ENCODE measurements around the gene SIDT2.
"Not testable (repeated sequence)": the region's sequence is repeated elsewhere in the genome, so short reads cannot be mapped to it uniquely, and the experiment has no call there.

The SIDT2 gene

GRCh38 chr11:117202386-117203068 is 24.0 kb downstream of the SIDT2 start:
- no peak for DNase-seq (ENCODE audit: low read depth in 1 of 2, low spot score in 1 of 2)

- DNase-seq (ENCODE audit: low read depth in 1 of 2, low spot score in 1 of 2), result no peak
Observed at GRCh38 chr11:117203069-117203407, 24.5 kb downstream of the SIDT2 start.

GRCh38 chr11:117204283-117205080 is 25.9 kb downstream of the SIDT2 start:
- DNase-seq (ENCODE audit: low read depth in 1 of 2, low spot score in 1 of 2), result no peak

GRCh38 chr11:117205211-117205818 is 26.8 kb downstream of the SIDT2 start:
- DNase-seq (ENCODE audit: low read depth in 1 of 2, low spot score in 1 of 2), result no peak

GRCh38 chr11:117206111-117206510 is 27.6 kb downstream of the SIDT2 start:
- DNase-seq (ENCODE audit: low read depth in 1 of 2, low spot score in 1 of 2), result not testable (repeated sequence)

GRCh38 chr11:117206859-117207258 is 28.3 kb downstream of the SIDT2 start:
- DNase-seq (ENCODE audit: low read depth in 1 of 2, low spot score in 1 of 2), result not testable (repeated sequence)

- DNase-seq (ENCODE audit: low read depth in 1 of 2, low spot score in 1 of 2), result not testable (repeated sequence)
Observed at GRCh38 chr11:117207481-117207880, 28.9 kb downstream of the SIDT2 start.

GRCh38 chr11:117208710-117209109 is 30.2 kb downstream of the SIDT2 start:
- not testable (repeated sequence) for DNase-seq (ENCODE audit: low read depth in 1 of 2, low spot score in 1 of 2)

- not testable (repeated sequence) for DNase-seq (ENCODE audit: low read depth in 1 of 2, low spot score in 1 of 2)
Observed at GRCh38 chr11:117209351-117210125, 31.0 kb downstream of the SIDT2 start.

GRCh38 chr11:117210620-117211019 is 32.1 kb downstream of the SIDT2 start:
- DNase-seq (ENCODE audit: low read depth in 1 of 2, low spot score in 1 of 2), result no peak

GRCh38 chr11:117212697-117213355 is 34.3 kb downstream of the SIDT2 start:
- DNase-seq (ENCODE audit: low read depth in 1 of 2, low spot score in 1 of 2), result no peak

GRCh38 chr11:117214404-117215110 is 36.0 kb downstream of the SIDT2 start:
- no peak for DNase-seq (ENCODE audit: low read depth in 1 of 2, low spot score in 1 of 2)

GRCh38 chr11:117217141-117218084 is 38.9 kb downstream of the SIDT2 start:
- no peak for DNase-seq (ENCODE audit: low read depth in 1 of 2, low spot score in 1 of 2)

GRCh38 chr11:117218133-117218915 is 39.8 kb downstream of the SIDT2 start:
- no peak for DNase-seq (ENCODE audit: low read depth in 1 of 2, low spot score in 1 of 2)

GRCh38 chr11:117219001-117219400 is 40.5 kb downstream of the SIDT2 start:
- no peak for DNase-seq (ENCODE audit: low read depth in 1 of 2, low spot score in 1 of 2)

GRCh38 chr11:117219455-117219854 is 40.9 kb downstream of the SIDT2 start:
- DNase-seq (ENCODE audit: low read depth in 1 of 2, low spot score in 1 of 2), result no peak

GRCh38 chr11:117219995-117220394 is 41.5 kb downstream of the SIDT2 start:
- DNase-seq (ENCODE audit: low read depth in 1 of 2, low spot score in 1 of 2), result no peak

GRCh38 chr11:117220568-117220967 is 42.0 kb downstream of the SIDT2 start:
- no peak for DNase-seq (ENCODE audit: low read depth in 1 of 2, low spot score in 1 of 2)

Measured in stimulated activated CD4-positive, alpha-beta T cell treated with anti-CD3 and anti-CD28 coated beads, Interleukin-15, amount 100 ng/mL, for 1 hour (primary cell).